ENCODE measurements around the gene OR2G2. TPM values are rescaled to one million over a fixed set of nuclear protein-coding genes. Genes with fewer than 3 reads are reported as not detected.

OR2G2 gene
- total RNA-seq, 4 donors from 2014 or later, result not detected

DNA sequence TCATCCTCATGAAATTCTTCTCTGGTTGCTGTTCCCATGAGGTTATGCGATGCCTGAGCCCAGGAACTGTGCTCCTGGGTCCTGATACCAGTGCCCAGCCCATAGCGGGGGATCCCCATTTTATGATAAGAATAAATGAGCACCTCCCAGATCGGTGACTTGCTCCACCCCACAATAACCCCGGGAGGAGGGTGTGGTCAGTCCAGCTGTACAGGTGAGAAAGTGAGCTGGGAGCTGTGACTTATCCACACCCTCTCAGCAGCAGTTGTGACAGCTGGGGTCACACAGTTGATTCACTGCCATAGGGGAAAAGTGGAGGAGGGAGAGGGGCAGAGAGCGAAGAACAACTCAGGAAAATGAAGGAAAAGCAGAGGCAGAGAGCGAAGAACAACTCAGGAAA is 50.6 kb downstream of the OR2G2 start:
- no peak for TF ChIP-seq CTCF (IDR thresholded peaks at IDR 0.05)
- no peak for DNase-seq (ENCODE audit: low spot score)
- no peak for ATAC-seq (ENCODE audit: low FRiP score)

Small RNA genes lying within 50 kb of the gene (small RNA-seq; reads per million reads assigned to genes)
- not detected for gene RF00026

Other genes starting within 250 kb of the OR2G2 start
- gene NLRP3, start 172.2 kb upstream of the OR2G2 start, total RNA-seq, result 10 to 100 TPM in 3 of 4 donors, 1 to 10 TPM in 1; 7.1 to 17.7 (median 14.4) TPM
- not detected for gene OR2B11, start 130.3 kb upstream of the OR2G2 start, total RNA-seq
- not detected for gene OR2C3, start 51.9 kb upstream of the OR2G2 start, total RNA-seq
- 1 to 10 TPM in 2 of 4 donors, under 1 TPM in 1, not detected in 1; 0.28 to 4.6 (median 2.3) TPM for gene GCSAML, start 39.2 kb upstream of the OR2G2 start, total RNA-seq
- not detected for gene OR2G3, start 17.2 kb downstream of the OR2G2 start, total RNA-seq
- gene OR13G1, start 91.4 kb downstream of the OR2G2 start, total RNA-seq, result not detected
- gene OR6F1, start 128.3 kb downstream of the OR2G2 start, total RNA-seq, result not detected
- under 1 TPM in 1 of 4 donors, not detected in 3; 0.82 TPM for gene OR14K1, start 150.3 kb downstream of the OR2G2 start, total RNA-seq
- not detected for gene OR14A2, start 159.8 kb downstream of the OR2G2 start, total RNA-seq
- not detected for gene OR1C1, start 172.2 kb downstream of the OR2G2 start, total RNA-seq
- gene OR14A16, start 235.8 kb downstream of the OR2G2 start, total RNA-seq, result not detected

Measured in omental fat pad (tissue), 4 donors.